H1 (cell line): ENCODE data around the gene N4BP3.

Experiments used
- CHD2 ChIP-seq: IDR thresholded peaks from 2 replicates; pipeline ENCODE4 v1.6.1; 2012; ENCODE audit warnings: low read length, improper control_type of control experiment
- EP300 ChIP-seq, 2 experiments: IDR thresholded peaks; 1 replicate in 1 of 2; 2 replicates in 1 of 2; pipeline ENCODE4 v1.6.1; 2011 to 2012; ENCODE audit warnings: low read depth in 2 of 2, low read length in 2 of 2, mild to moderate bottlenecking in 2 of 2, borderline replicate concordance in 1 of 2, inconsistent platforms in 1 of 2, moderate library complexity in 1 of 2
- EZH2 ChIP-seq: fragments of 200-600 bp; sonication (generic); IDR thresholded peaks from 2 replicates; pipeline ENCODE4 v1.7.1; 2012; ENCODE audit warnings: low read depth, mild to moderate bottlenecking, moderate library complexity, low read length, inconsistent platforms; ENCODE audit not compliant: severe bottlenecking
- RFX5 ChIP-seq: IDR thresholded peaks from 2 replicates; pipeline ENCODE4 v1.6.1; 2011; ENCODE audit warnings: low read depth, low read length, improper control_type of control experiment, borderline replicate concordance
- SUZ12 ChIP-seq: fragments of 200-600 bp; sonication (generic); IDR thresholded peaks from 2 replicates; pipeline ENCODE4 v1.6.1; 2012; ENCODE audit warnings: mild to moderate bottlenecking, inconsistent platforms, low read length, moderate library complexity, mixed read lengths
- TF ChIP-seq, protein P1 (sequence below), 3 experiments: IDR thresholded peaks; 1 replicate in 2 of 3; 2 replicates in 1 of 3; pipeline versions ENCODE4 v1.5.1 to v1.6.1; 2011; ENCODE audit warnings: low read length in 3 of 3, mild to moderate bottlenecking in 3 of 3, inconsistent platforms in 2 of 3, low read depth in 1 of 3, moderate library complexity in 1 of 3; ENCODE audit not compliant: insufficient read depth in 1 of 3; ENCODE audit errors: control extremely low read depth in 1 of 3
- TF ChIP-seq, protein P2 (sequence below): IDR thresholded peaks from 2 replicates; pipeline ENCODE4 v1.6.1; 2011; ENCODE audit warnings: low read length, improper control_type of control experiment

DNA sequence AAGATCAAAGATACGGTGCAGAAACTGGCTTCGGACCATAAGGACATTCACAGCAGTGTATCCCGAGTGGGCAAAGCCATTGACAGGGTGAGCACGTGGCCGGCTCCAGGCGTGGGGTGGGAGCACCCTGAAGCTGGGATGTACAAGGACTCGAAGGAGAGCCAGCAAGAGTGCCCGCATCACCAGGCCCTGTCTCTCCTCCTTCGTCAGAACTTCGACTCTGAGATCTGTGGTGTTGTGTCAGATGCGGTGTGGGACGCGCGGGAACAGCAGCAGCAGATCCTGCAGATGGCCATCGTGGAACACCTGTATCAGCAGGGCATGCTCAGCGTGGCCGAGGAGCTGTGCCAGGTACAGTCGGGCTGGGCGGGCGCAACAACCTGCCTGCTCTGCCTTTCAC lies 29.3 kb downstream of the N4BP3 start:
- TF ChIP-seq, protein P1, sequence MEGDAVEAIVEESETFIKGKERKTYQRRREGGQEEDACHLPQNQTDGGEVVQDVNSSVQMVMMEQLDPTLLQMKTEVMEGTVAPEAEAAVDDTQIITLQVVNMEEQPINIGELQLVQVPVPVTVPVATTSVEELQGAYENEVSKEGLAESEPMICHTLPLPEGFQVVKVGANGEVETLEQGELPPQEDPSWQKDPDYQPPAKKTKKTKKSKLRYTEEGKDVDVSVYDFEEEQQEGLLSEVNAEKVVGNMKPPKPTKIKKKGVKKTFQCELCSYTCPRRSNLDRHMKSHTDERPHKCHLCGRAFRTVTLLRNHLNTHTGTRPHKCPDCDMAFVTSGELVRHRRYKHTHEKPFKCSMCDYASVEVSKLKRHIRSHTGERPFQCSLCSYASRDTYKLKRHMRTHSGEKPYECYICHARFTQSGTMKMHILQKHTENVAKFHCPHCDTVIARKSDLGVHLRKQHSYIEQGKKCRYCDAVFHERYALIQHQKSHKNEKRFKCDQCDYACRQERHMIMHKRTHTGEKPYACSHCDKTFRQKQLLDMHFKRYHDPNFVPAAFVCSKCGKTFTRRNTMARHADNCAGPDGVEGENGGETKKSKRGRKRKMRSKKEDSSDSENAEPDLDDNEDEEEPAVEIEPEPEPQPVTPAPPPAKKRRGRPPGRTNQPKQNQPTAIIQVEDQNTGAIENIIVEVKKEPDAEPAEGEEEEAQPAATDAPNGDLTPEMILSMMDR (IDR thresholded peaks at IDR 0.05; ENCODE audit: control extremely low read depth in 1 of 3, insufficient read depth in 1 of 3, low read depth in 1 of 3, low read length in 3 of 3) = no peak
- TF ChIP-seq EP300 (IDR thresholded peaks at IDR 0.05; ENCODE audit: borderline replicate concordance in 1 of 2, low read depth in 2 of 2, low read length in 2 of 2) (no peak), CHD2 (no peak), EZH2 (no peak), SUZ12 (no peak), RFX5 (no peak)
- TF ChIP-seq, protein P2, sequence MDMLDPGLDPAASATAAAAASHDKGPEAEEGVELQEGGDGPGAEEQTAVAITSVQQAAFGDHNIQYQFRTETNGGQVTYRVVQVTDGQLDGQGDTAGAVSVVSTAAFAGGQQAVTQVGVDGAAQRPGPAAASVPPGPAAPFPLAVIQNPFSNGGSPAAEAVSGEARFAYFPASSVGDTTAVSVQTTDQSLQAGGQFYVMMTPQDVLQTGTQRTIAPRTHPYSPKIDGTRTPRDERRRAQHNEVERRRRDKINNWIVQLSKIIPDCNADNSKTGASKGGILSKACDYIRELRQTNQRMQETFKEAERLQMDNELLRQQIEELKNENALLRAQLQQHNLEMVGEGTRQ = no peak
